GM12865 (cell line): ENCODE results near the gene CASK.

Source experiments
- DNase-seq: peaks from one replicate; pipeline ENCODE4 v3.0.0; 2010; ENCODE audit warnings: low read depth
- H3K4me3 ChIP-seq: 2 replicates; pipeline ENCODE4 v1.5.1; 2011; ENCODE audit warnings: mild to moderate bottlenecking, low read depth, low read length, control low read depth
- TF ChIP-seq, protein P1 (sequence below): IDR thresholded peaks from 2 replicates; pipeline ENCODE4 v1.5.1; 2011; ENCODE audit warnings: low read length, control low read depth, low read depth, inconsistent platforms; ENCODE audit not compliant: insufficient read depth; ENCODE audit errors: missing control alignments

The CASK gene

DNA sequence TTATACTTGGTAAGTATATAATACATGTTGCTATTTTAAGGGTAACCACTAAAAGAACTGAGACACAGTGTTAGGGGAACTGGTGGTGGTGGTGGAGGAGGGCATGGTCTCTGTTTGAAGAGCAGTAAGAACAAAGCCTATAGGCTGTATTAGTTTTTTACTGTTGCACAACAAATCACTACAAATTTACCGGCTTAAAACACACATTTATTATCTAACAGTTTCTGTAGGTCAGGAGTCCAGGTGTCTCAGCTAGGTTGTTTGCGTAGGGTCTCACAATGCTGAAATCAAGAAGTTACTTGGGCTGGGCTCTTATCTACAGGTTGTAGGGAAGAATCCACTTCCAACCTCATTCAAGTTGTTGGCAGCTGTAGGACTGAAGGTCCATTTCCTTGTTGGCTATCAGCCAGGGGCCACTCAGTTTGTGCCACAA is 52.6 kb downstream of the CASK start:
- H3K4me3 ChIP-seq = no peak overlapping the region
- TF ChIP-seq, protein P1, sequence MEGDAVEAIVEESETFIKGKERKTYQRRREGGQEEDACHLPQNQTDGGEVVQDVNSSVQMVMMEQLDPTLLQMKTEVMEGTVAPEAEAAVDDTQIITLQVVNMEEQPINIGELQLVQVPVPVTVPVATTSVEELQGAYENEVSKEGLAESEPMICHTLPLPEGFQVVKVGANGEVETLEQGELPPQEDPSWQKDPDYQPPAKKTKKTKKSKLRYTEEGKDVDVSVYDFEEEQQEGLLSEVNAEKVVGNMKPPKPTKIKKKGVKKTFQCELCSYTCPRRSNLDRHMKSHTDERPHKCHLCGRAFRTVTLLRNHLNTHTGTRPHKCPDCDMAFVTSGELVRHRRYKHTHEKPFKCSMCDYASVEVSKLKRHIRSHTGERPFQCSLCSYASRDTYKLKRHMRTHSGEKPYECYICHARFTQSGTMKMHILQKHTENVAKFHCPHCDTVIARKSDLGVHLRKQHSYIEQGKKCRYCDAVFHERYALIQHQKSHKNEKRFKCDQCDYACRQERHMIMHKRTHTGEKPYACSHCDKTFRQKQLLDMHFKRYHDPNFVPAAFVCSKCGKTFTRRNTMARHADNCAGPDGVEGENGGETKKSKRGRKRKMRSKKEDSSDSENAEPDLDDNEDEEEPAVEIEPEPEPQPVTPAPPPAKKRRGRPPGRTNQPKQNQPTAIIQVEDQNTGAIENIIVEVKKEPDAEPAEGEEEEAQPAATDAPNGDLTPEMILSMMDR = no peak
- DNase-seq = peak; percentile 10

DNA sequence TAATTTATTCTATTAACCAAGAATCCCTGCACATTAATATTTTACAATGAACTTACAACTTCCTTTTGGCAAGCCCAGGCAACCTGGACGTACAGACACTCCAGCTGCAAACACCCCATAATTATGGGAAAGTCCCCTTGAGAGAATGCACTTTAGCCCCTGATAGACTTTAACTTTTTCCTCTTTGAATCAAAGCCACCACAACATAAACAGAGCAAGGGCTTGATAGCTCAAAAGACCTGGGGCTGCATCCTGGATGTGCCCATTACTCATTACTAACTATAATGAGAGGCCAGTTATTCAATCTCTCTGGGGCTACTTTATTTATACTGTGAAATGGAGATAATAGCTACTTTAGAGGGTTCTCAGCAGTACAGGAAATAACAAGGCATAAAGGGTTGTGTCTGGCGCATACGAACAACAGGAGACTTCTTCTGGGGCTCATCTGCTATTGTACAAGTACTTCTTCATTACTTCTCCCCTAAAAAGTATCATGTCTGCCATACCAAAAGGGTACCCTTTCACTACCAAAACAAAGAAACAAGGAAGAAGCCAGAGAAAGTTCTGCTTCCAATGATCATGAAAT is 54.9 kb downstream of the CASK start:
- TF ChIP-seq, protein P1 = no peak
- no peak for DNase-seq

DNA sequence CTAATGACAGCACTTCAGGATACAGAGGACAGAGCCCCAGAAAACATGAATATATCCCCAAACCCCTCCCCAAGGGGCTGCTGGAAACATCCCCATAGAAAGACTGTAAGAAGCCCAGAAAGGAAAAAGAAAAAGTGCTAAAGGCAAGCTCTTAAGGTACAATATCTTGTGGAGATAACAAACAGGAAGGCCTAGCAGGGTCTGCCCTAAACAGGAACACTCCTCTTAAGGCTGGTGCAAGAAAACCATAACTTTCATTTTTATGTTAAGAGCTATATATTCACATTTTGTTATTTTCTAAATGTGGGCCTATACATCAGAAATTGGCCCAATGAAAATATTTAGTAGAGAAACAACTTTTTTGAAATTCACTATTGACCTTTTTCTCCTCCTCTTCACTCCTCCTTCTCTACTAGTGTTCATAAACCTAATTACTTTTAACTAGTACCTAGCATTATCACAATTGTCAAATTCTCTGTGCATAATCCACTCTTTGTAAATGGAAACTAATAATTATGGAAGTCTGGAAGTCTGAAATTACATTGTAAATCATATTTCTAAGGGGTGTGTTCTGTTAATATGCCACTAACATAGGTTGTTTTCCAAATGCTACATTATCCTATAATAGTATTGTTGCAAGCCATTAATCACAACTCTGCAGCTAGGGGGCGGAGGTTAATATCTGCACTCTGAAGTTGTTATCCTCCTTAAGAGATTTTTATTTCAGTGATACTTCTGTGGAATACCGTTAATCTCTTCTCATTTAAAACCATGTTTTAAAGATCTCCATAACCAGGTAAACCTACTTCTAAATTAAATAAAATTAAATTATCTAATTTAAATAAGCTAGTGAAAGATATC is 59.8 kb downstream of the CASK start:
- TF ChIP-seq, protein P1 = no peak
- H3K4me3 ChIP-seq = no peak overlapping the region
- no peak for DNase-seq

More for the DNA sequence above, 54.9 kb downstream of the CASK start:
- H3K4me3 ChIP-seq = no peak overlapping the region

DNA sequence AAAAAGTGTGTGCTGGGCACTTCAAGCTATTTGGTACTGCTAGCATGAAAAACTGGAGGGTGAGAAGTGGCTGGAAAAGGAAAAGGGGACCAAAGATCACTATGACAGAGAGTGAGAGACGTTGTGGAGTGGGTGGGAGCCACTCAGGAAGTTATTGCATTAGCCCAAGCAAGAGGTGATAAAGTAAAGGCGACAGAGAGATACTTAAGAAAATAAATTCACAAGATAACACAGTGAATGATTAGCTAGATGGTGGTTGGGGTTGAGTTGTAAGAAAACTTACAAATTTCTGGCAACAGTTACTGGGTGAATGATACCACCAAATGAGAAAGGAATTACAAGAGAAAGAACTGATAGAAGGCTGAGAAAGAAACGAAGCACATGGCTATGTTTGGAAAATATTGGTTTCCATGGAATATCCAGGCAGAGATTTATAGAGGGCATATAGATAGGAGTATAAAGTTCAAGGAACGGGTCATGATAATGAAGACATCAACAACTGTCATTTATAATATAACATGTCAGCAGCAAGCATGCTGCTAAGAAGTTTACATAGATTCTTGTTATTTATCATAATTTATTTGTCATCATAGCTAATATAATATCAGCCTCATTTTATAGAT is 60.7 kb downstream of the CASK start:
- DNase-seq = no peak
- TF ChIP-seq, protein P1 = no peak
- no peak overlapping the region for H3K4me3 ChIP-seq

DNA sequence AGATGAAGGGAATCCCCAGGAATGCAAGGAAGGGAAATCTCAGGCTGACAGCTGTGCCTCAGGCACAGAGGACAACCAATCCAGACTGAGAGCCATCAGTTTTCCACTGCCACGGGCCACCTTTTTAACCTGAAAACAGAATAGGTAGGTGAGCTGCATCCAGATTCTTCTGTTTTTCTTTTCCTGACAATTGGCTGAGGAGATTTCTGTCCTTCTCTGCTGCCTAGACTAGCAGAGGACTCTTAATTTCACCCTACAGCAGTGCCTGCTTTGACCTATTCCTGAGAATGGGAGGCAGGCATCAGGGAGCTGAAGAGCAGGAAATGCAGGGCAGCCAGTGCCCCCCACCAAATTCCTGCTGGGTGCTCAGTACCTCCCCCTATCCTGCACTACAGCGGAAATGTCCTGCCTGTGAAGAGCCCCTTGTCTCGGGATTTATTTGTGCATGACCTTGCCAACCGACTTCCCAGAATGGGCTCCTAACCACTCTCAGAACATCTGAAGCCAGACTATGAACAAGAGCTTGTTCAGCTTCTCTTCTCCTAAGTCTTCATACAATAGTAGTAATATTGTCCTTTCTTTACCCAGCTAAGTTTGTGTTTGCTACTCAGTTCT is 65.1 kb downstream of the CASK start:
- no peak for DNase-seq
- no peak overlapping the region for H3K4me3 ChIP-seq
- TF ChIP-seq, protein P1 = no peak

DNA sequence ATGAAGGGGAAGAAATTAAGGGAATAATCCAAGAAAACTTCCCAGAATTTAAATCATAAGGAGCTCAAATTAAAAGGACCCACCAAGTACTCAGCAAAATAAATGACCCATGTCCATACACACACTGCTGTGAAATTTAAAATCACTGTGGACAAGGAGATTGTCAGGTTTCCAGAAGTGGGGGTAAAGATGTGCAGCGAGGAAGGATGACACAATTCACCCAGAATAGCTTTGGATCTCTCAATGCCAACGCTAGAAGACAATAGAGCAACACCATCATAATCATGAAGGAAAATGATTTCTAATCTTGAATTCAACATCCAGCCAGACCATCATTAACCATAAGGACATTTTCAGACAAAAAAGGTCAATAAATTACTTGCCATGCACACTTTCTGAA is 65.7 kb downstream of the CASK start:
- no peak overlapping the region for H3K4me3 ChIP-seq
- TF ChIP-seq, protein P1 = no peak
- DNase-seq = no peak
